HG02623 (cell line): Measurements from ENCODE around the gene CDH22.

Experiments
- ATAC-seq: cut with Tn5 transposase; IDR thresholded peaks from one replicate; pipeline ENCODE4 v1.9.1; 2021; ENCODE audit warnings: moderate library complexity; ENCODE audit not compliant: unreplicated experiment

Gene CDH22

GRCh38 chr20:46324379-46324778, 16.1 kb upstream of the CDH22 start:
- ATAC-seq = no peak

DNA sequence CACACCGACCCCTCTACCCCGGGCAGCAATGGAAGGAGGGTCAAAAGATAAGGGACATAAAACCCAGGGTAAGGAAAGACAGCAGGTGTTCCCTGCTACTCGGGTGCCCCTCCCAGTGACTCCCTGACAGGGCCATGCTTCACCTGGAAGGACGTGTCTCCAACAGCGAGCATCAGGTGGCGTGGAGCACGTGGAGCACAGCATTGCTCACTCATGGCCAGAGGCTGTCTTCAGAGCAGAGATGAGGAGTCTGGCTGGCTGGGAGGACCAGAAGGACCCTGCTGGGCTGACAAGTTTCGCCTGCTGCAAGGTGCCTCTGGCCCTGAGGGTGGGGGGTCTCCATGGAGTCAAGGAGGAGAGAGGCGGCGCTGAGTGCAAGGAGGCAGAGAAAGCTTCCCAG, 15.3 kb upstream of the CDH22 start:
- ATAC-seq = no peak

GRCh38 chr20:46322641-46323040, 14.3 kb upstream of the CDH22 start:
- ATAC-seq = no peak

DNA sequence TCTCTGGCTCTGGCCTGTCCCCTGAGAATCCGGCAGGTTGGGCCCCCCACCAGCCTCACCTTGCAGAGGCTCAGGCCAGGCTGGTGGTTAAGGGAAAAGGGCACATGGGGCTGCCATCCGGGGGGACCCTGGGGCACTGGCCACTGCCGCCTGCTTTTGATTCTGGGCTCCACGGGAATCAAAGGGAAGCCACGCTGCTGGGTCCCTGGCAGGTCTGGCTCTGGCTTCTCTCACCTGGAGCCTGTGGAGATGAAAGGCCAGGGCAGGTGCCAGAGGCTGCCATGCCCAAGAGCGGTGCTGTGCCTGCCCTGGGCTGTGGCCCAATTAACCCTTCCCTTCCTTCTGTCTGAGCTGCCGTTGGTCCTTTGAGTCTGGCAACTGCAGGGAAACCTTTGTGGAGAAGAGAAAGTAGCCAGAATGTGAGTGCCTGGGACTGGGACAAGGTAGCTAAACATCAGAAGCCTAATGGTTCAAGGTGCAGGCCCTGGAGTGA, 9.4 kb upstream of the CDH22 start:
- ATAC-seq = no peak

- ATAC-seq = no peak
These were observed 8.8 kb upstream of the CDH22 start for GRCh38 chr20:46316984-46317684.

- no peak for ATAC-seq
These were observed 7.0 kb upstream of the CDH22 start for GRCh38 chr20:46315311-46315710.

GRCh38 chr20:46312945-46313861, 4.9 kb upstream of the CDH22 start:
- no peak for ATAC-seq

GRCh38 chr20:46312075-46312944, 4.0 kb upstream of the CDH22 start:
- ATAC-seq = no peak

- ATAC-seq = no peak
These were observed 3.4 kb upstream of the CDH22 start for GRCh38 chr20:46311719-46312074.

- ATAC-seq = no peak
These were observed 2.8 kb upstream of the CDH22 start for GRCh38 chr20:46311039-46311650.

GRCh38 chr20:46309945-46310344, 1.6 kb upstream of the CDH22 start:
- no peak for ATAC-seq

DNA sequence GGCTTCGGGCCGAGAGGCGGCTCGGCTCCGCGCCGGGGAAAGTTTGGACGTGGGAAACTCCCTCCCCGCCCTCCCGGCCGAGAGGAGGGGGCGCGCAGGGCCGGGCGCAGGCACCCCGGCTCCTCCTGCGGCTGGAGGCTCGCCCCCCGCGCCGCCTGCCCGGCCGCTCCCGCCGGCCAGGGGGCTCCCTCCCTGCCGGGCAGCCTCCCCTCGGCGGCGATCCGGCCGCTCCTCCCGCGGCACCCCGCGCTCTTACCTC, 370 bp downstream of the CDH22 start:
- no peak for ATAC-seq

DNA sequence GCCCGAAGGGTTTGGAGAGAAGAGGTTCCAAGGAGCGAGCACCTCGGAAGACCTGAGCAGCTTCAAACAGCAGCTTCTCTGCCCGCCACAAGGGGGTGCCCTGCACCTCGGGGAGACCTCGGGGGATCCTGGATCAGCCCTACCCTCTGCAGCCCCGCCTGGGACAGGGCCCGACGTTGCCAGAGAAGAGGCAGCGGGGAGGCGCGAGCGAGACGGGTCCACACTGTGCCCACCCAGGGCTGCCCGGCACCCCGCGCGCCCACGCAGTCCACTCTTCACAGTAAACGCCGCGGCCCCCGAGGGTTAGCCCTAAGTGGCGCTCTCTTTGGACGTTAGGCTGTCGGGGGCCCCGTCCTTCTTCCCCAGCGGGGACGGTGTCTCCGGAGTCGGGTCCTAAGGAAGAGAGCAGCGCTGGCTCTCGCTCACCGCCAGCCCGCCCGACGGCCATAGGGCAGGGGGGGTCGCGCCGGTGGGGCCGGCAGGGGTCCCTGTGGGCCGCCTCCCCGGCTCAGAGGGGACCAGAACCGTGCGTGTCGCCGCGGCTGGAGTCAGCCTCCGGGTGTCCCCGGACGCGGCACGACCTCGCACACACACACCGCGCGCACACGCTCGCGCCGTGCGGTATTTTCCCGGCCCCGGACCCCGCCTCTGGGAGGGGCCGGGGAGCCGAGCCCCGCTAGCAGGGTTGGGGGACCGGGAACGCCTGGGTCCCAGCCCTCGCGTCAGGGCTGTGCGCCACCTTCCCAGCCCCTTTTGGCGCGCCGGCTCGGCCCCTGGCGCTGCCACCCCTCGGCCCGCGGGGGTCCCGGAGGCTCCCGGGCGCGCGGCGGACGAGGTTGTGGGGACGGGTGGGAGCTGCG, 929 bp downstream of the CDH22 start:
- no peak for ATAC-seq

DNA sequence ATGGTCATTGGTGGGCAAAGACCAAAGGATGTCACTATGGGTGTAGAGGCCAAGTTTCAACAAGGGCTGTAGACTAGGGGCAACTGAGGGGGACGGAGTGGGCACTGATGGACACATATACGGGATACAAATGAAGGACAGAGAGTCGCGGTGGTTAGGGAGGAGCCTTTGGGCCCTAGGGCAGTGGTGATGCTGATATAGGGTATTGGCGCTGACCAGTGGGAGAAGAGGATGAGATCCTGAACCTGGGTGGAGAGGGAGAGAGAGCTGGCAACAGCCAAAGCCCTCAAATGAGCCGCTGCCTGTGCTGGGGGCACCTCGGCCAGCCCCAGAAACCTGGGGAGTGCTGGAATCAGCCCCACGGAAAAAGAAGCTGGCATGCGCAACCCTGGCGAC, 1.6 kb downstream of the CDH22 start:
- ATAC-seq = no peak

- ATAC-seq = no peak
These were observed 2.3 kb downstream of the CDH22 start for GRCh38 chr20:46305973-46306360.

DNA sequence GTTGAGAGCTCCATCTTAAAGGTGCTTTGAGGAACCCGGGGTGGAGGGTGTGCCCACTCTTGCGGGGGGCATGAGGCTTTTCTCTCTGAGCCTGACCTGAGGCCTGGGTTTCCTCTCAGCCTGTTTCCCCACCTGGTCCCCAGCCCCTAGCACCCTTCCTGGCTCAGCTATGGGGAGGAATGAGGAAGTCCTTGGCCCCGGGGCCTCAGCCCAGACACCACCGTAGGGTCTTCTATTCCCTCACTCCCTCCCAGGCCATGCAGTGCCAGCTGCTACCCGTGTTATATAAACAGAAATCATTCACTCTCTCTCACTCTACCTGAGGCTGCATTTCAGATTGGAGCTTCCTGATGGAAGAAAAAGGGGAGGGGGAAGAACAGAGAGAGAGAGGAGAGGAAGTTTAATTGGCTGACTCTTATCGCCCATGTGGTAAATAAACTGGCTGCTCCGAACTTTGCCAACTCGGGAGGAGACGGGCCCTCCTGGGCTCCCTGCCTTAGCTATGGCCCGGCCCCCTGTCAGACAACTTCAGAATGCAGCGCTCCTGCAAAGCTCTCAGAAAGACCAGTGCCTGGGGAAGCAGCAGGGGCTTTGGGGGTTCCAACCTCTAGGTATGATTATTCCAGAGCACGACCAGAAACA, 2.8 kb downstream of the CDH22 start:
- ATAC-seq = no peak

- no peak for ATAC-seq
These were observed 3.4 kb downstream of the CDH22 start for GRCh38 chr20:46304852-46305251.

DNA sequence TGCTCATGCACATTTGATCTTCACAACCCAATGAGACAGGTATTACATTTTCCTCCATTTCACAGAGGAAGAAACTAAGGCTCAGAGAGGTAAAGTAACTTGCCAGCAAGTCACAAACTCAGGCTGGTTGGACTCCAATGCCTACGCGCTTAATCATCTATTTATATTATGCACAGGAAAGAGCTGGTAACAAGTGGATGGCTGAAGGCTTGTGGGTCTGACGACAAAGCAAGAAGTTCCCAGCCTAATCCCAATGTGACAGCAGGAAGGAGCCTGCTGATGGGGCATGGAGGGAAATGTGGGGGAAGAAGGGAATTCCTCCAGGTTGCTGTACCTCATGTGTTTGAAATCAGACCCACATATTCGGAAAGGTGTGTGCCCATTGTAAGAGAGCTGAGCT, 3.9 kb downstream of the CDH22 start:
- no peak for ATAC-seq

GRCh38 chr20:46303176-46303956, 4.9 kb downstream of the CDH22 start:
- no peak for ATAC-seq
